IPS-18c (cell line): ENCODE data around the gene MARK2.
"Not testable (repeated sequence)": the region's sequence is repeated elsewhere in the genome, so short reads cannot be mapped to it uniquely, and the experiment has no call there.

ENCODE experiments used
- H3K4me3 ChIP-seq: 2 replicates; pipeline ENCODE4 v1.7.0; 2013; ENCODE audit warnings: low read depth, mild to moderate bottlenecking, low read length, moderate library complexity; ENCODE audit not compliant: insufficient read depth
- H3K9me3 ChIP-seq: one replicate; pipeline ENCODE4 v1.6.1; 2013; ENCODE audit warnings: mild to moderate bottlenecking, low read length, moderate library complexity; ENCODE audit not compliant: control insufficient read depth, insufficient read depth

MARK2 gene

GRCh38 chr11:63838678-63839507 is at the start of gene MARK2:
Gene MARK2, plus strand, starts transcription at chr11:63839110. Its CDS starts 397 bp downstream, at chr11:63839507.
- H3K9me3 ChIP-seq = no peaks in the 10 kb centered on the region
- H3K4me3 ChIP-seq = peak within 1 kb of the TSS; percentile 88

- H3K9me3 ChIP-seq = peaks cover 7% of the 10 kb centered on the region
- no peak overlapping the region for H3K4me3 ChIP-seq
Measured at GRCh38 chr11:63791495-63792167, 47.3 kb upstream of the MARK2 start.

DNA sequence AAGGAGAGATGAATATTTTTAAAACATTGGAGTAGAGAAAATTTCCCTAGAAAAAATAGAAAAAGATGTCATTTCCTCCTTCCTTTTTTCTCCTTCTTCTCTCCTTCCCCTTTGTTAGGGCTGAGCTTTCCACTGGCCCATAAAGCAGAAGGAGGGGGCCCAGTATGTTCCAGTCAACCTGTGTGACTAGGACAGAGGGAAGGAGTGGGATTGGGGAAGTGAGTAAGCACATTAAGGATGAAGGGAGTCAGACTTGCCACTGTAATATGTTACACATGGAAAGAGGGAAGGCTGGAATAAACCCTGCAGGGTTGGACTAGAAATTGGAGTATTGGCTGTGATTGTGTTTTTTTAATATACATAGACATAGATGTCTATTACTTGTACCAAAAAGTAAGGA is 45.7 kb upstream of the MARK2 start:
- no peak overlapping the region for H3K4me3 ChIP-seq
- peaks cover 7% of the 10 kb centered on the region for H3K9me3 ChIP-seq

- Histone ChIP-seq H3K4me3 (no peak overlapping the region), H3K9me3 (peaks cover 7% of the 10 kb centered on the region)
Measured at GRCh38 chr11:63795066-63795465, 43.8 kb upstream of the MARK2 start.

GRCh38 chr11:63800921-63801320 is 38.0 kb upstream of the MARK2 start:
- H3K9me3 ChIP-seq = no peaks in the 10 kb centered on the region
- H3K4me3 ChIP-seq = no peak overlapping the region

- H3K4me3 ChIP-seq = no peak overlapping the region
- no peaks in the 10 kb centered on the region for H3K9me3 ChIP-seq
Measured at GRCh38 chr11:63802637-63803414, 36.1 kb upstream of the MARK2 start.

DNA sequence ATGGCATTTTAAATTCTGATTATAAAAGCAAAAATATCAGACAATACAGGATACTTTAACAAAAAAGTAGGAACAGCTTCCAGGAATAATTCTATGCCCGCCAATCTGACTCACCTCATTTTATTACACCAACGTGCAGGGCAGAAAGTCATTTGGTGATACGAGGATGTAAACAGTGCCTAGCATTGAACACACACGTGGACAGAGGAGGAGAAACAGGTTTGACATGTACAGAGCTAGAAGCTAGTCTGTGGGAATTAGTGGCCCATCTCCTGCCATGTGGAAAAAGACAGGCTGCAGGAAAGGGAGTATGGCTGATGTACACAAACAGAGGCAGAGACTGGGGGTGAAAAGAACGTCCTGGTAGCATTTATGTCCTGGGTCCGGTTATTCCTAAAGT is 34.7 kb upstream of the MARK2 start:
- Histone ChIP-seq H3K9me3 (no peaks in the 10 kb centered on the region), H3K4me3 (no peak overlapping the region)

DNA sequence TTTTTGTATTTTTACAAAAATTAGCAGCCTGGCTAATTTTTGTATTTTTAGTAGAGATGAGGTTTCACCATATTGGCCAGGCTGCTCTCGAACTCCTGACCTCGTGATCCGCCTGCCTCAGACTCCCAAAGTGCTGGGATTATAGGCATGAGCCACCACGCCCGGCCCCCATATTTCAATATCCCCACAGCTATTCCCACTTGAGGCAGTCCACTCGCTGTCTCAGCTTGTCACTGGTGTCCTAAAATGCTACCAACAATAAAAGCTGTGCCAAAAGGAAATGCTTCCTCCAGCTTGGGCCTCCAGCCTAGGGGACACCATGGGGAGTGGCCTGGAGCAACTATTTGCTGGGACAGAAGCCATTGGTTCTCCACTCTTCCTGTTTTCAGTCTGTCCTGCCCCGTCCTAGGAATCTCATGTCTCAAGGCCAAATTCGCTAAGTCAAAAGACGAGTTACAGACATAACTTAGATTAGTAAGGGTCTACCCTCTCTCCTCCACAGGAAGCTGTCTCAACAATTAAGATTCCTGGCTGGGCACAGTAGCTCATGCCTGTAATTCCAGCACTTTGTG is 33.0 kb upstream of the MARK2 start:
- no peaks in the 10 kb centered on the region for H3K9me3 ChIP-seq
- H3K4me3 ChIP-seq = no peak overlapping the region

DNA sequence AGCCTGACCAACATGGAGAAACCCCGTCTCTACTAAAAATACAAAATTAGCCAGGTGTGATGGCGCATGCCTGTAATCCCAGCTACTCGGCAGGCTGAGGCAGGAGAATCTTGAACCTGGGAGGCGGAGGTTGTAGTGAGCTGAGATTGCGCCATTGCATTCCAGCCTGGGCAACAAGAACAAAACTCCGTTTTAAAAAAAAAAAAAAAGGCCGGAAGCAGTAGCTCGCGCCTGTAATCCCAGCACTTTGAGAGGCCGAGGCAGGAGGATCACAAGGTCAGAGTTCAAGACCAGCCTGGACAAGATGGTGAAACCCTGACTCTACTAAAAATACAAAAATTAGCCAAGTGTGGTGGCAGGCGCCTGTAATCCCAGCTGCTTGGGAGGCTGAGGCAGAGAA is 28.5 kb upstream of the MARK2 start:
- H3K9me3 ChIP-seq, H3K4me3 ChIP-seq: not testable (repeated sequence)

GRCh38 chr11:63811522-63811921 is 27.4 kb upstream of the MARK2 start:
- no peak overlapping the region for H3K4me3 ChIP-seq
- H3K9me3 ChIP-seq = no peaks in the 10 kb centered on the region

- Histone ChIP-seq H3K9me3 (no peaks in the 10 kb centered on the region), H3K4me3 (peak within 1 kb of the TSS; percentile 94)
Measured at GRCh38 chr11:63813035-63813562, 25.8 kb upstream of the MARK2 start, which contains the start of gene SPINDOC. Gene SPINDOC, plus strand, starts transcription at chr11:63813456. Its CDS starts 231 bp downstream, at chr11:63813687.

- Histone ChIP-seq H3K9me3 (no peaks in the 10 kb centered on the region), H3K4me3 (peak overlapping the region; percentile 94)
Measured at GRCh38 chr11:63813563-63814382, 25.1 kb upstream of the MARK2 start.

GRCh38 chr11:63814383-63814736 is 24.6 kb upstream of the MARK2 start:
- Histone ChIP-seq H3K9me3 (no peaks in the 10 kb centered on the region), H3K4me3 (peak overlapping the region; percentile 94)

- Histone ChIP-seq H3K9me3 (no peaks in the 10 kb centered on the region), H3K4me3 (no peak overlapping the region)
Measured at GRCh38 chr11:63816166-63816565, 22.7 kb upstream of the MARK2 start.

DNA sequence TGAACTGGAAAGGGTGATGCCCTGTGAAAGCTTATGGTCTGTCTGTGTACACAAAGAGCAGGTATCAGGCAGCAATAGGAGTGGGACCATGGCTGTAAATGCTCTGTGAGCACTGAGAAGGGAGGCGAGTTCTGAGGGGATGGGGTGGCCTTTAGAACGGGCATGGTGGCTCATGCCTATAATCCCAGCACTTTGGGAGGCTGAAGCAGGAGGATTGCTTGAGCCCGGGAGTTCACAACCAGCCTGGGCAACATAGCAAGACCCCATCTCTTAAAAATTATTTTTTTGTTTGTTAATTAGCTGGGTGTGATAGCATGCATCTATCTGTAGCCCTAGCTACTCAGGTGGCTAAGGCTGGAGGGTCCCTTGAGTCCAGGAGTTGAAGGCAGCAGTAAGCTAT is 22.2 kb upstream of the MARK2 start:
- Histone ChIP-seq H3K9me3 (no peaks in the 10 kb centered on the region), H3K4me3 (no peak overlapping the region)

GRCh38 chr11:63817758-63818498 is 21.0 kb upstream of the MARK2 start:
- Histone ChIP-seq H3K4me3 (no peak overlapping the region), H3K9me3 (no peaks in the 10 kb centered on the region)
